HG03457 (cell line): ENCODE measurements around the gene ARL8B.
"Not testable (repeated sequence)": the region's sequence is repeated elsewhere in the genome, so short reads cannot be mapped to it uniquely, and the experiment has no call there.

ENCODE experiments used
- ATAC-seq: cut with Tn5 transposase; IDR thresholded peaks from one replicate; pipeline ENCODE4 v1.9.1; 2021; ENCODE audit warnings: moderate number of reproducible peaks; ENCODE audit not compliant: unreplicated experiment

The ARL8B gene

DNA sequence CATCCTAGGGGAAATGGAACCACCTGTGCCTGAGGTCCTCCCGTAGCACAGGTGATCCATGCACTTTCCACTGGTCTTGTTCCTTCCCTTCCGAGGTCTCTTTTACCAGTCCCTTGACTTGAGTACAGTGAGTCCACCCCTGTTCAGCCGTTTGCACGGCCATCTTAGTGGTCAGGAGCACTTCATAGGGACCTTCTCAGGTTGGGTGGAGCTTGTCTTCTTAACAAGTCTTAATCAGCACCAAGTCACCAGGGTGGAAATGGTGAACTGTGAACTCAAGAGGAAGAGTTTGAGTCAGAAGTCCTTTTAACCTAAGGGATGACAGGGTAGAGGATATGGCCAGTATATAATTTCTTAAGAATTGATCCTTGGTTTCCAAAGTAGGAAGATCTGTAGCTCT is 21.4 kb downstream of the ARL8B start:
- ATAC-seq: no peak

- ATAC-seq: no peak
Observed at GRCh38 chr3:5144316-5144994, 22.4 kb downstream of the ARL8B start.

DNA sequence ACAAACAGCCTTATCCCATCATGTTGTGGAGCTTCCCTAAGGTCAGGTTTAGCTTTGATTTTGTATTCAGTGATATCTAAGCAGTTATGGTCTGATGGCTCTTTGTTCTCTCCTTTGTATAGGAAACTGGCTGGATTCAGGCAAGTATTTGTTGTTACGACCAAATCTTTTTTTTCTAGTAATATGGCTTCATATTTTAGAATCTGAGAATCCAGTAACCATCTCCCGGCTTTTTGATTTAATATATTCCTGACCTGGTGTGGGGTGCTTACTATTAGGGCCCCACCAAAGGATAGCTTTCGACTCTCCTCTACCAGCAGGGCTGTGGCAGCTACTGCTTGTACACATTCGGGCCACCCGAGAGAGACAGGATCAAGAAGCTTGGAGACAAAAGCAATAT is 23.0 kb downstream of the ARL8B start:
- no peak for ATAC-seq

GRCh38 chr3:5147152-5147551 is 25.1 kb downstream of the ARL8B start:
- ATAC-seq: not testable (repeated sequence)

DNA sequence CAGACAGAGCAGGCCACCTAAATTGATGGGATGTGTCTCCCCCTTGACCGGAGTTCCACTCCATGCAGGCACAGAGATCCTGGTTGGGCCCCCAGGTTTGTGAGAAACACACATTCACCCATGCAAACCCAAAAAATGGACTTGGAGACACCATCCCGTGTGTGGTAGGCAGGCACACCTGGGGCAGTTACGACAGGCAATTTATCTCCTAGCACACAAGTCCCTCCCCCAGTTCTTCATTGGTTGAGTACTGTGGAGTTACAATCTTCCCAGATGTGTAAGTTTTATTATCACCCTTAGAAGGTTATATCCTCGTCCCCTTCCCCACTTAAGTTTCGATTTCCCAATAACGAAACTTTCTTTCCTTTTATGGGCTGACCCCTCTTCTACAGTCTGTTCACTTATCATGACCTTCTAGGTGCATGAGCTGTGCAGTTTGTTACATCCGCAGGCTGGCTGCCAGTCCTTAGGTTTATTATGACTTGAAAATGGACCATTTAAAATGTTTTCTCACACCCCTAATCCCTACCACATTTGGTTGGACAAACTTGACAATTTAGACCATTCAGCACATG is 27.3 kb downstream of the ARL8B start:
- no peak for ATAC-seq

- ATAC-seq: no peak
Observed at GRCh38 chr3:5151586-5151985, 29.5 kb downstream of the ARL8B start.

DNA sequence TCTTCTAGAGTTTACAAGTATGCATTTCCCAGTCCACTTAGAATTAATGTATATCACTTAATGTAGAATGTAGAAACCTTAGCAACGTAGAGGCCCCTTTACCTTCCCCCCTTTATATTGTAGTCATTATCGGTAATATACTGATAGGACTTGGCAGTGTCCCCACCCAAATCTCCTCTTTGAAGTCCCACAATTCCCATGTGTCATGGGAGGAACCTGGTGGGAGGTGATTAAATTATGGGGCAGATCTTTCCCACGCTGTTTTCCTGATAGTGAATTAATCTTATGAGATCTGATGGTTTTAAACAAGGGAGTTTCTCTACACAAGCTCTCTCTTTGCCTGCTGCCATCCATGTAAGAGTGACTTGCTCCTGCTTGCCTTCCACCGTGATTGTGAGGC is 31.0 kb downstream of the ARL8B start:
- no peak for ATAC-seq

- ATAC-seq: no peak
Observed at GRCh38 chr3:5155241-5155640, 33.1 kb downstream of the ARL8B start.

DNA sequence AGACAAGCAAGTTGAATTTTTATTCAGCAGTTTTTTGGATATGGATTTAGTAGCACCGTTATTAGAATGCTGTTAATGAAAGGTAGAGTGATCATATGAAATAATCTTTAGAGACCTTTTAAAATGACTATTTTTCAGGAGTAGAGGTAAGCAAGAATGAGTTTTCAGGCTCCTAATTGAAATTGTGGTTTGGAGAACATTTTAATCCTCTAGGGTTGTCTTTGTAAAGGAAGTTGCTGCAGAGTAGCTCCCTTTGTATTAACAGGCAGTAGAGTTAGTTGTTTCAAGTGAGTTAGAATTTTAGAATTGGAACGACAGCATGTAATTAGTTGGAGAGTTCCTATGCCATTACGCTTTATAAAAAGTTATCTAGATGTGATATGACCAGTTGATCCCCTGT is 38.2 kb downstream of the ARL8B start:
- ATAC-seq: no peak

- no peak for ATAC-seq
Observed at GRCh38 chr3:5160940-5161858, 39.1 kb downstream of the ARL8B start.

DNA sequence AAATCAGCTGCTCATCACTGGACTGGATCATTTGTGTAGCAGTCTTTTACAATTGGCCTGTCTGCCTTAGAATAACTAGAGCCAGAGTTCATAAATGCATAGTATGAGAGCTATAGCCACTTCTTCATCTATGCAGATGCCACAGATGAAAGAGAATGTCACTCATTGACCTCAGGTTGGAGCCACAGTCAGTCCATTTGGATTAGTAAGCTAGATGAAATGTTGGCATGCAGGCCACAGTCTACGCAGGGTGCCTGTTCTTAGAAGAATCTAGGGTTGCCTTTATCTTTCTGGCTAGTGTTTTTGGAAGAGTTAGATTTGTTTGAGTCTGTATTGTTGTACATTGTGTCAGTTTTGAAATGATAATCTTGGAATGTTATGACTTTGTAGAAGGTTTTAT is 40.0 kb downstream of the ARL8B start:
- ATAC-seq: no peak

DNA sequence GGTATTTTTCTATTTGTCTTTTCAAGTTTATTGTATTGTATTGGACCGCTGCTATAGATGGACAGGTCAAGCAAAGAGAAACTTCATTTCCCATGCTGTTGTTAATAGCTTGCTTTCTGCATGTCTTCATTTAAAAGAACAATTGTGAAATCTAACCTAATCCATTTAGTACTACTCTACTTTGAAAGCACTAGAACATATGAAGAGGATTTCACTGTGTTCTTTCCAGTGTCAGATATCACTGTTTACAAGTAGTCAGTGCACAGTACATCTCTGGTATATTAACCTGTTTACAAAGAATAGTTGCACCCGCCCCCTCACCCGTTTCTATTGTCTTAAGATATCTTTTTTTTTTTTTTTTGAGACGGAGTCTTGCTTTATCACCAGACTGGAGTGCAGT is 43.6 kb downstream of the ARL8B start:
- no peak for ATAC-seq

GRCh38 chr3:5166846-5167245 is 44.8 kb downstream of the ARL8B start:
- ATAC-seq: no peak

- ATAC-seq: no peak
Observed at GRCh38 chr3:5168110-5168509, 46.0 kb downstream of the ARL8B start.

DNA sequence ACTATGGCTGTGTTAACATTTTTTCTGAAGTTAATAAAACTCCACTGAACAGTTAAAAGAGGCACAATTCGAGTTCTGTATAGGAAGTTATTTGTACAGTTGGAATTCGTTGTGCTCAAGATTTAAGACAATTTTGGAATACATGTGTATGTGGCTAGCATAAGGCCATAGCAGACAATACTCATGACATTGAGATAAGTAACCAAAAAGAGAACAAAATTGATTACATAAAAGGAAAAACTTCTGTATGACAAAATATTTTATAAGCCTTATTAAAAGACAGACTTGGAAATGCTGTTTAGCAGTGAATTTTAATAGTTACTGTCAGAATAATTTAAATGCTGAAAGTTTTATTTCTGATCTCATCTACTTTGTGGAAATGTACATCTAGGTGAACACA is 47.7 kb downstream of the ARL8B start:
- ATAC-seq: no peak

DNA sequence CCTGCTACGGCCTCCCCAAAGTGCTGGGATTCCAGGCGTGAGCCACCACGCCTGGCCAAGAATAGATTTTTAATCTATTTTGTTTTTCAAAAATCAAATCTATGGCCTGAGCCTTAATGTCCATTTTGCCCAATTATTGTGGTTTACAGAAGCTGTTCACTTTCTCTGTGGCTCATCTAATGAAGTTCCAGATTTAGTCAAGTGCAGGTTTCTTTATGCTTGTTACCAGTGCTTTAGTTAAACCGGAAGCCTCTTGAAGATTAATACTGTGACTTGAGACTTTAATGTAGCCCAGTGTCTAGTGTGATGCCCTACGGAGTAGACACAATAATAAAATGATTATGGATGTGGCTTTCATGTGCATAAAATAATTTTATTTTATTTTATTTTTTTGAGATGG is 48.9 kb downstream of the ARL8B start:
- ATAC-seq: no peak

DNA sequence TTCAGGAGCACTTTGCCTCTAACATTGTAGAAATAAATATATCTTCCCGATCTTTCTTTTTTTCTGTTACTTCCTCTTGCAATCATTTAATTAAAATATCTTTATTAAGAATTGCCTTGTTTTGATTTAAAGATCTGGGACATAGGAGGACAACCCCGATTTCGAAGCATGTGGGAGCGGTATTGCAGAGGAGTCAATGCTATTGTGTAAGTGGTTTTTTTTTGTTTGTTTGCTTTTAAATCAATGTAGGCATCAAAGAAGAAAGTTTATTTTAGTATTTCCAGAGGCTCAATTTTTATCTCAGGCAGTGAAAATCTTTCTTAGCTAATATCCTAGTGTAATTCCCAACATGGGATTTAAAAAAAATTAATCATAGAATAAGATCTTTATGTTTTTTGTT is 49.9 kb downstream of the ARL8B start:
- ATAC-seq: no peak

DNA sequence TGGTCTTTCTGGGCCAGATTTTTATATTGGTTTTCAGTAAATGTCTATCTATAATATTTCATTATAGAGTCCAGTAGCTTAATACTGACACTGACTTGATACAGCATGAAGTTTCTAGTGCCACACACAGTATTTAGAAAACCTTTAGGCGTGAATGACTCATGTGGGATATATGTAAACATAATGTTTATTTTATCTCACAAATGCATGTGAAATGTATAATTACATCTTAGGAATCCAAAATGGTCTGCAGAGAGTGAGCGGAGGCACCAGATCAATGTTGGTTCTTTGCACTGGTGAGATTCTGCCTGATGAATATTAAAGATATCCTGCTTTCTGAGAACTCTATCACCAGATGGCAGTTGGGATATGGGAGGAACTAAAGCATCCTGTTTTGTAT is 56.9 kb downstream of the ARL8B start:
- not testable (repeated sequence) for ATAC-seq

DNA sequence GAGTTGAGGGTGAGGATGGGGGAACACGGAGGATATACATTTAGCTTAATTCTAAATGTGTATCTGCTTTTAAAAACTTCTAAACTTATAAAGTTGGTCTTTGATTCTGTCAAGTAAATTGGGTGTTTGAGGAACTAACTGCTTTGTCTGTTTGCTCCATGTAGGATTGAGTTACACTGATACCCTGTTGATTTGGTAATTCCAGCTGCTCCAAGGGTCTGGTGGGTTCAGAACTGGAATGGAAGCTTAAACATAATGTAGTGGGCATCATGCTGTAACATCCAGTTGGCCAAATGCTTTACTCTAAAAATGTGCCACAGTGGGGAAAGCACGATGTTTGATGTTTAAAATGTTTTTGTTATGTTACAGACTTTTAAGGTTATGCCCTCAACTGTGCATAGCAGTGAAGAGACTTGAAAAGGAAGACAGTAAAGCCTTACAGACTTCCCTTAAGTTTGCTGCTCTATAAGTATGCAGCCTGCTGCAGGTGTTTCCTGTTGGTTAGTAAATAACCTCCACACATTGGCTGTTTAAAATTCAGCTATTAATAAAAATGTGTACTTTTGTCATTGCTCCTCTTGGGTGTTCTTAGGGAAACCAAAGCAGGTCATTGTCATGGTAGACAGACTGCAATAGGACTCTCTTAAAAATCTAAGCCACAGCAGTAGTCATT is 59.5 kb downstream of the ARL8B start:
- ATAC-seq: peak; percentile 61

- ATAC-seq: not testable (repeated sequence)
Observed at GRCh38 chr3:5183714-5184113, 61.6 kb downstream of the ARL8B start.

DNA sequence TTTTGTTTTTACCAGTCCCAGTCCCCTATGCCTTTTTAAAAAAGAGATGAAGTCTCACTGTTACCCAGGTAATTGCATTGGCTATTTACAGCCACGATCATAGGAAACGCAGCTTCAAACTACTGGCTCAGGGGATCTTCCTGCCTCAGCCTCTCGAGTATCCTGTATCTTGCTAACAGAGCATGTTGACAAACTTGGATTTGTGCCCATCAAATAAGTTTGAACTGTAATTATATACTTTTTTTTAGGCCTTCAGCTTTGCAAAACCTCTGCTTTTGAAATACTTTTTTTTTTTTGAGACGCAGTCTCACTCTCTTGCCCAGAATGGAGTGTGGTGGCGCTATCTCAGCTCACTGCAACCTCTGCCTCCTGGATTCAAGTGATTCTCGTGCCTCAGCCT is 62.4 kb downstream of the ARL8B start:
- no peak for ATAC-seq
